Activated T-helper 9 cell treated with anti-CD3 and anti-CD28 coated beads, Interleukin-2, amount 50 U/mL, for 16 hours (primary cell): ENCODE data around the gene ANKRD50.

Source experiments
- DNase-seq: peaks from one replicate; pipeline ENCODE4 v3.0.0-alpha.2; 2020; ENCODE audit warnings: low read depth

The ANKRD50 gene

GRCh38 chr4:124708517-124709300 lies 3.8 kb downstream of the ANKRD50 start:
- no peak for DNase-seq

GRCh38 chr4:124705393-124705792 lies 7.1 kb downstream of the ANKRD50 start:
- no peak for DNase-seq

DNA sequence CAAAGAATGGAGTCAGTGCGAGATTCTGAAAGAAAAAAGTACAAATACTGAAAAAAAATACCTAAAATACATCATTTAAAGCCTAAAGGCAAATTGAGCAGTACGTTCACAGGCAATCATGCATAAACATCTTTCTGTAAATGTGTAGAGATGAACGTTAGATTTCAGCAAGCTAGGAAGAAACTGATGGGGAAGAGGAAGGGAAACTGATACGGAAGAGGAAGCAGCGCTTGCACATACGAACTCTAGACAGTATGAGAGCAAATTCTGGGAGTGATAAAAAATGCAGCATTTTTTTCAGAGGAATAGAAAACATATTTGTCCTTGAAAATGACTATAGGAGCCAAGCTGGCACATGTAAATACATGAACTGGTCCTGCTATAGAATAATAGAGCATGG lies 9.4 kb downstream of the ANKRD50 start:
- DNase-seq, result no peak

DNA sequence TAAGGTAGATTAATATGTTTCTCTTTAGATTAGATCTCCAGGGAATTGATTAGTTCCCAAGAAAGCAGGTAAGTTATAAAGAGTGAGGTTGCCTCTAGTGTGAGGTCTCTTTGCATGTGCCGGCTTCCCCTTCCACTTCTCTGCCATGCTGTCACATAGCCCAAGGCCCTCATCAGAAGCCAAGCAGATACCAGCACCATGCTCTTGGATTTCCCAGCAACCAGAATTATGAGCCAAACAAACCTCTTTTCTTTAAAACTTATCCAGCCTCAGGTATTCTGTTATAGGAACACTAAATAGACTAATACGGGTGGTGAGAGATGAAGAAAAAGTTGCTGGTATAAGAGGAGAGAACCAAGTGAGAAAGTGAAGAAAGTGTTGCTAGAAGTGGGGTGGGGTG lies 15.1 kb downstream of the ANKRD50 start:
- DNase-seq, result no peak

DNA sequence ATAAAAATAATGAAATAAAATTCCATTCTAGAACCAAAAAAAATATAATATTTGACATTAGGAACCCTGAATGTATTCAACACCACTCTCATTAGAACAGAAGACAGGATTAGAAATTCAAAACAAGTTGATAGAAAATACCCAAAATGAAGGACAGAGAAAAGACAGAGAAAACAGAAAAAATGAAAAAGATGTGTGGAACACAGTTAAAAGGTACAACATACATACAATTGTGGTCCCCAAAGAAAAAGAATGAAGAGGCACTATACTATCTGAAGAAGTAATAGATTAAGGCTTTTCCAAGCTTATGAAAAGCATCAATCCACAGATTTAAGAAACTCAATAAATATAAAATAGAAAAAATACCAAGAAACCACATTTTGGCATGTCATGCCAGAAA lies 16.4 kb downstream of the ANKRD50 start:
- DNase-seq, result no peak

DNA sequence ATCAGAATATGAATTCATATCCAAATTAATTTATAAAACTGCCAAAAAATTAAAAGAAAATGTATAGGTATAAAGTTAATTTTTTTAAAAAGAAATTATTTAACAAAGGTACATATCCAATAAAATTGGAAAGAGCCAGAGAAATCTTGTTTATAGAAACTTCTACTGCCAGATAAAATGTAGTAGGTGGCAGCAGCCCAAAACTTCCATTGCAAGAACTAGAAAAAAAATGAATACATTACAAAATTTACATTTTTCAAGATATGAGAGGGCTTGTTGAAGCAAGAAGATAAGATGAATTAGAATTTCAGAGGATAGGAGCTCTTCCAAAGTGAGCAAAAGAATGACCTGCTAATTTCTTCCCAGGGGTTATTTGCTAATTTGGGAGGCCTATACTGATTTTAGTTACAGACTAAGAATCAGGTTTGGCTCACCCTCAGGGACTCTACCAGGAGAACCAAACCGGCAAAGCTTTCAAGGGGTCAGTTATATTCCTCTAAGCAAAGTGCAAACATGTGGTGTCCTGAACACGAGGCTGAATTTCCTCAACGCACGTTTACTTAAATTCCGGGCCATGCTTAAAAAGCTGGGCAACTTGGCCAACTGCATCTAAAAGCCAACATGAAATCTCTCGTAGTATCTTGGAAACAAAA lies 17.5 kb downstream of the ANKRD50 start:
- DNase-seq, result no peak

DNA sequence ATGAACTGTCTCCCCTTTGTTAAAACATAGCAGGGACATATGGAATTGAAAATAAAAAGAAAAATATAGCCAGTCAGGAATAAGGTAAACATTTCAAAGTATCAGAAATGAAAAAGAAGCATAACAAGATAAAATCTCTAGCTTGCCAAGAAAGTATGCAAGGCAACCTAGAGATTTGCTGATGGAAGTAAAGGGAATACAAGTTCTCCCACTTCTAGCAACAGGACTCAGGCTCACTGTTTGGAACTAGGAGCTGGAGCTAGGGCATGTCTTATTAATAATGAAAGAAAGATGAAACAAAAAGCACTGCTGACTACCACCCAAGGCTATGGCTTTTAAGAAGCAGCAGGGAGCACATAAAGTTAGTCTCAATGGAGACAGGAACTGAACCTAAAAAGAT lies 18.2 kb downstream of the ANKRD50 start:
- no peak for DNase-seq

DNA sequence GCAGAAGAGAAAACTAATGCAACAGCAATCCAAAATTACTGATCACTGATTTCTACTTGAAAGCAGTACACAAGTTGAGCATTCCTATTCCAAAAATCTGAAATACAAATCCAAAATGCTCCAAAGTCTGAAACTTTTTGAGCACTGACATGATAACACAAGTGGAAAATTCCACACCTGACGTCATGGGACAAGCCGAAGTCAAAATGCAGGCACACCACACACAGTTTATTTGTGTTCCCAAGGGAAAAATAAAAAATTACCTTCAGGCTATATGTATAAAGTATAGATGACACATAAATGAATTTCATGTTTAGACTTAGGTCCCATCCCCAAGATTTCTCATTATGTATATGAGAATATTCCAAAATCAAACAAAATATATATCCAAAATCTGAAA lies 20.7 kb downstream of the ANKRD50 start:
- DNase-seq, result no peak

- DNase-seq, result no peak
Observed at GRCh38 chr4:124686279-124686678, 26.3 kb downstream of the ANKRD50 start.

GRCh38 chr4:124685851-124686250 lies 26.7 kb downstream of the ANKRD50 start:
- DNase-seq, result no peak

GRCh38 chr4:124684301-124684700 lies 28.2 kb downstream of the ANKRD50 start:
- DNase-seq, result no peak

- no peak for DNase-seq
Observed at GRCh38 chr4:124682384-124682783, 30.1 kb downstream of the ANKRD50 start.

- DNase-seq, result no peak
Observed at GRCh38 chr4:124666496-124666895, 46.0 kb downstream of the ANKRD50 start.

DNA sequence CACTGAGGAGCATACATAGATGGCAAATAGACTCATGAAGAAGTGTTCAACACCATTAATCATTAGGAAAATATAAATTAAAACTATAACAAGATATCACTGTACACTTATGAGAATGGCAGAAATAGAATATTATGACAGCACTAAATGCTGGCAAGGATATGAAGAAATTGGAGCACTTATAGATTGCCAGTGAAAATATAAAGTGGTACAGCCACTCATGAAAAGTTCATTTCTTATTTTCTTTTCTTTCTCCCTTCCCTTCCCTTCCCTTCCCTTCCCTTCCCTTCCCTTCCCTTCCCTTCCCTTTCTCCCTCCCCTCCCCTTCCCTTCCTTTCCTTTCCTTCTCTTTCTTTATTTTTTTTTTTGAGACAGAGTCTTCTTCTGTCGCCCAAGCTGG lies 53.7 kb downstream of the ANKRD50 start:
- no peak for DNase-seq

DNA sequence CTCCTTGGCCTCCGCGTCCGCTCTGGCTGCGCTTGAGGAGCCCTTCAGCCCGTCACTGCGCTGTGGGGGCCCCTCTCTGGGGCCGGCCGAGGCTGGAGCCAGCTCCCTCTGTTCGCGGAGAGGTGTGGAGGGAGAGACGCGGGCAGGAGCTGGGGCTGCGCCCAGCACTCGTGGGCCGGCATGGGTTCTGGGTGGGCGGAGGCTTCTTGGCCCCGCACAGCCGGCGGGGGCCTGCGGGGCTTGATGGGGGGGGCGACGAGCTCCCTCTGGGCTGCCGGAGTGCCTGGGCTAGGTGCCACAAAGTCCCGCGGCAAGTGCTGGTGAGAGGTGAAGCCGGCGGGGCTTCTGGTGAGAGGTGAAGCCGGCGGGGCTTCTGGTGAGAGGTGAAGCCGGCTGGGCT lies 61.9 kb downstream of the ANKRD50 start:
- DNase-seq, result no peak

GRCh38 chr4:124647599-124647998 lies 64.9 kb downstream of the ANKRD50 start:
- no peak for DNase-seq

DNA sequence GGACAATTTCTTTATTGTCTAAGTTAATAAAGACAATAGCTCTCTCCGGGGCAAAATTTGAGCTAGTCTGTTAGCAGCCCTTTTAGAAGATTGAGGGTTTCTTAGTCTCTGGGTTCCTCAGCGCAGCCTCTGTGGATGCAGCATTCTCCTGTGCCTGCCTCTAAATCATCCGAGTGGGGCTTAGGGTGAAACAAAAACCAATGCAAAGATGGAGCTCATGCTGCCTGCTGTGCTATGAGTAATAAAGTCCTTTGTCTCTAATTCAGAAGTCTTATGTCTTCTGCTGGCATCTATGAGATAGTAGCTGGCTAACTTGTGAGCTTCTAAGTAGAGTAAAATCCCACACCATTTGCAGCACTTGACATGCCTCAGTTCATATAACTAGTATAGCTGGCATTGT lies 67.9 kb downstream of the ANKRD50 start:
- no peak for DNase-seq

DNA sequence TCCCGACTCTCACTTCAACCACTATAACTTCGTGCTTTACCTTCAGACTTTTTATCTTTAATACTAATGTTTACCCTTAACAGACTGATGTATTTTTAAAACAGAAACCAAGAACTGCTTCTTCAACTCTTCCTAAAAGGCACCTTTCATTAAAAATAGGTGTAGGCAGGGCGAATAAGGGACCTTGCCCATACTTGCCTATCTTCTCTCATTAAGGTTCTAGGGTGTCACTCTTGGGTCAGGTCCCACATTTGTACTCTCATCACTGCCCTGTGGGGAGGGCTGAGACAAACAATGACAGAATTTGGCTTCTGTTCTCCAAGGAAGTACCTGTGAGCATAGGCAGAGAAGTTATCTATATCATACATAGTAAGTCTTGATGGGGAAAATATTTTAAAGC lies 69.7 kb downstream of the ANKRD50 start:
- no peak for DNase-seq

- no peak for DNase-seq
Observed at GRCh38 chr4:124641715-124642381, 70.7 kb downstream of the ANKRD50 start.

- no peak for DNase-seq
Observed at GRCh38 chr4:124640022-124640730, 72.4 kb downstream of the ANKRD50 start.

DNA sequence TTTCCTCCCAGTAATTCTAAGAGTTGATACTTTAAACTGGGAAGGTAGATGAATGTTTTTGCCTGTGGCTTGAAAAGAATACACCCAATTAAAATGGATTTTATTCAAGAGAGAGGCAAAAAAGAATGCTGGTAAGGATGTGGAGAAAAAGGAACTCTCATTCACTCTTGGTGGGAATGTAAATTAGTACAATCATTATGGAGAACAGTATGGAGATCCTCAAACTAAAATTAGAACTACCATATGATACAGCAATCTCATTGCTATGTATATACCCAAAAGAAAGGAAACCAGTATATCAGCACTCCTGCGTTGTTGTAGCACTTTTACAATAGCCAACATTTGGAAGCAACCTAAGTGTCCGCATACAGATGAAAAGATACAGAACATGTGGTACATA lies 75.2 kb downstream of the ANKRD50 start:
- no peak for DNase-seq

GRCh38 chr4:124636788-124637187 lies 75.7 kb downstream of the ANKRD50 start:
- no peak for DNase-seq

DNA sequence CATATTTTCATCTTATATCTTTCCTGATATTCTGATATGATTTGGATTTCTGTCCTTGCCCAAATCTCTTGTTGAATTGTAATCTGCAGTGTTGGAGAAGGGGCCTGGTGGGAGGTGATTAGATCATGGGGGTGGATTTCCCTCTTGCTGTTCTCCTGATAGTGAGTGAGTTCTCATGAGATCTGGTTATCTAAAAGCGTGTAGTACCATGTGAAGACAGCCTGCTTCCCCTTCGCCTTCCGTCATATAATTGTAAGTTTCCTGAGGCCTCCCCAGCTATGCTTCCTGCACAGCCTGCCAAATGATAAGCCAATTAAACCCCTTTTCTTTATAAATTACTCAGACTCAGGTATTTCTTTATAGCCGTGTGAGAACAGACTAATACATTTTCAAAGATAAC lies 77.2 kb downstream of the ANKRD50 start:
- DNase-seq, result no peak
